HCT116 (cell line): ENCODE results near the gene NPW. TPM values are rescaled to one million over a fixed set of nuclear protein-coding genes. Genes with fewer than 3 reads are reported as not detected.

Experiments used
- ATAC-seq: fragments of 200-7000 bp; cut with Tn5 transposase; 2 replicates; pipeline ENCODE4 v1.9.1; 2020; ENCODE audit warnings: mild to moderate bottlenecking, moderate library complexity
- BruUV-seq: library from RNA; stranded (reverse); fragments of 400-500 nt; replicated peaks from 2 replicates; lab custom pipeline; 2021; lab: Mats Ljungman, UMichigan
- CTCF ChIA-PET: fragments of 300-600 bp; sonication (Branson Sonifier 250); formaldehyde crosslinking; loops from one replicate; lab custom pipeline; 2021; ENCODE audit warnings: antibody characterized with exemption; lab: Charles Lee
- POLR2A ChIA-PET: fragments of 300-600, 350-600 bp; sonication (Branson Sonifier 250); formaldehyde crosslinking; loops from one replicate; lab custom pipeline; 2021; ENCODE audit warnings: antibody characterized with exemption; lab: Charles Lee
- RAD21 ChIA-PET, 2 experiments: fragments of 300-600 bp; sonication (Branson Sonifier 250); formaldehyde crosslinking; loops; one replicate each; lab custom pipeline; 2023; ENCODE audit warnings: low total read pairs in 2 of 2; ENCODE audit not compliant: uncharacterized antibody in 2 of 2, unreplicated experiment in 2 of 2, low non-redundant PET in 1 of 2; lab: Charles Lee
- DNase-seq: peaks from one replicate; pipeline ENCODE4 v3.0.0-alpha.2; 2010; ENCODE audit warnings: low read depth, low spot score
- H2AFZ ChIP-seq: fragments of 200-600 bp; shearing (Covaris generic), sonication (generic); 2 replicates; pipeline ENCODE4 v1.6.1; 2017; ENCODE audit warnings: low read depth, mixed run types, mixed read lengths, antibody characterized with exemption, low read length; ENCODE audit not compliant: poor library complexity, severe bottlenecking
- H3K27ac ChIP-seq: 2 replicates; pipeline ENCODE4 v1.5.1; 2012; ENCODE audit warnings: low read depth, low read length
- H3K27me3 ChIP-seq: fragments of 200-600 bp; sonication (generic); 2 replicates; pipeline ENCODE4 v1.6.1; 2016; ENCODE audit warnings: mixed run types, low read length, mixed read lengths; ENCODE audit not compliant: insufficient read depth
- H3K36me3 ChIP-seq, 2 experiments: fragments of 200-500 bp in 1 of 2; fragments of 200-600 bp in 1 of 2; sonication (Bioruptor generic) in 1 of 2; sonication (generic) in 1 of 2; 2 replicates each; pipeline versions ENCODE4 v1.5.1 to v1.6.1; 2014 to 2016; ENCODE audit warnings: low read length in 2 of 2, inconsistent platforms in 1 of 2, mixed read lengths in 1 of 2, mixed run types in 1 of 2; ENCODE audit not compliant: insufficient read depth in 2 of 2, control insufficient read depth in 1 of 2
- H3K4me1 ChIP-seq, 2 experiments: fragments of 200-600 bp in 1 of 2; sonication (generic) in 1 of 2; 2 replicates each; pipeline versions ENCODE4 v1.5.1 to v1.6.1; 2012 to 2017; ENCODE audit warnings: low read length in 2 of 2, inconsistent platforms in 1 of 2, mild to moderate bottlenecking in 1 of 2, mixed read lengths in 1 of 2, mixed run types in 1 of 2, moderate library complexity in 1 of 2; ENCODE audit not compliant: insufficient read depth in 2 of 2, control insufficient read depth in 1 of 2
- H3K4me2 ChIP-seq: fragments of 200-600 bp; sonication (generic); 2 replicates; pipeline ENCODE4 v1.6.1; 2017; ENCODE audit warnings: mixed run types, low read length, mixed read lengths
- H3K4me3 ChIP-seq, 2 experiments: fragments of 200-600 bp in 1 of 2; sonication (generic) in 1 of 2; replicated peaks in 1 of 2; 2 replicates each; pipeline ENCODE4 v1.5.1; 2011 to 2016; ENCODE audit warnings: low read length in 2 of 2, control low read depth in 1 of 2, low read depth in 1 of 2, mild to moderate bottlenecking in 1 of 2, mixed read lengths in 1 of 2, mixed run types in 1 of 2
- H3K79me2 ChIP-seq: fragments of 200-600 bp; sonication (generic); 2 replicates; pipeline ENCODE4 v1.6.1; 2017; ENCODE audit warnings: mild to moderate bottlenecking, mixed run types, low read length, moderate library complexity, mixed read lengths; ENCODE audit not compliant: insufficient read depth
- H3K9ac ChIP-seq: fragments of 200-600 bp; sonication (generic); 2 replicates; pipeline ENCODE4 v1.6.1; 2016; ENCODE audit warnings: low read length, mixed read lengths
- H3K9me2 ChIP-seq: fragments of 200-600 bp; sonication (generic), shearing (Covaris generic); 2 replicates; pipeline ENCODE4 v1.6.1; 2017; ENCODE audit warnings: mixed run types, mild to moderate bottlenecking, moderate library complexity; ENCODE audit not compliant: insufficient read depth
- H3K9me3 ChIP-seq, 2 experiments: fragments of 200-500 bp in 1 of 2; fragments of 200-600 bp in 1 of 2; sonication (Bioruptor generic) in 1 of 2; sonication (generic) in 1 of 2; 2 replicates each; pipeline ENCODE4 v1.6.1; 2014 to 2017; ENCODE audit warnings: low read length in 2 of 2, mixed read lengths in 2 of 2, inconsistent platforms in 1 of 2, low read depth in 1 of 2, mild to moderate bottlenecking in 1 of 2, mixed run types in 1 of 2, moderate library complexity in 1 of 2; ENCODE audit not compliant: control insufficient read depth in 1 of 2, insufficient read depth in 1 of 2
- H4K20me1 ChIP-seq: fragments of 200-600 bp; sonication (generic), shearing (Covaris generic); 2 replicates; pipeline ENCODE4 v1.6.1; 2017; ENCODE audit warnings: mixed run types, mild to moderate bottlenecking, moderate library complexity; ENCODE audit not compliant: insufficient read depth
- ATF3 ChIP-seq: IDR thresholded peaks from 2 replicates; pipeline ENCODE4 v1.6.1; 2012
- CBX3 ChIP-seq: IDR thresholded peaks from 2 replicates; pipeline ENCODE4 v1.6.1; 2012; ENCODE audit warnings: low read depth
- CEBPB ChIP-seq: IDR thresholded peaks from 2 replicates; pipeline ENCODE4 v1.6.1; 2012; ENCODE audit warnings: low read depth
- ELF1 ChIP-seq: IDR thresholded peaks from 2 replicates; pipeline ENCODE4 v1.6.1; 2012; ENCODE audit warnings: low read depth, borderline replicate concordance
- EZH2phosphoT487 ChIP-seq: fragments of 200-600 bp; IDR thresholded peaks from 2 replicates; pipeline ENCODE4 v1.6.1; 2018; ENCODE audit warnings: antibody characterized with exemption, borderline replicate concordance
- POLR2AphosphoS5 ChIP-seq: IDR thresholded peaks from 2 replicates; pipeline ENCODE4 v1.6.1; 2011; ENCODE audit warnings: mild to moderate bottlenecking, low read depth, low read length, moderate library complexity
- RAD21 ChIP-seq: IDR thresholded peaks from 2 replicates; pipeline ENCODE4 v1.6.1; 2012; ENCODE audit warnings: low read depth, mild to moderate bottlenecking
- REST ChIP-seq: IDR thresholded peaks from 2 replicates; pipeline ENCODE4 v1.6.1; 2012; ENCODE audit warnings: low read depth
- SIN3A ChIP-seq: IDR thresholded peaks from 2 replicates; pipeline ENCODE4 v1.6.1; 2012; ENCODE audit warnings: low read depth
- SP1 ChIP-seq: IDR thresholded peaks from 2 replicates; pipeline ENCODE4 v1.6.1; 2012; ENCODE audit warnings: low read depth
- SRF ChIP-seq: IDR thresholded peaks from 2 replicates; pipeline ENCODE4 v1.6.1; 2012; ENCODE audit warnings: low read depth
- TCF7L2 ChIP-seq: IDR thresholded peaks from 2 replicates; pipeline ENCODE4 v1.7.0; 2011; ENCODE audit warnings: borderline replicate concordance, inconsistent platforms; ENCODE audit not compliant: insufficient read depth, insufficient read length; ENCODE audit errors: extremely low read depth
- ZFX ChIP-seq: fragments of 450-650 bp; IDR thresholded peaks from 2 replicates; pipeline ENCODE4 v1.6.1; 2017
- intact Hi-C: fragments of 100-400 bp; cut with micrococcal nuclease; formaldehyde crosslinking; loops from 2 replicates; pipeline ENCODE4 v1.10.0; 2022
- total RNA-seq: library from RNA; stranded (reverse); gene quantifications from one replicate; pipeline ENCODE4 v1.2.1, GENCODE V29; 2021; ENCODE audit not compliant: unreplicated experiment

NPW gene
- total RNA-seq, 1 experiment from 2014 or later = 226 TPM

- ATAC-seq = no peak
- peaks cover 5% of the 10 kb centered on the region; the same call in 1 of the 2 replicates for H4K20me1 ChIP-seq
- no peaks in the 10 kb centered on the region for H3K9me2 ChIP-seq
- H3K27me3 ChIP-seq = no peaks in the 10 kb centered on the region
- no TSS peak for BruUV-seq
- no peak overlapping the region for H3K9ac ChIP-seq
- no peaks in the 10 kb centered on the region for H3K9me3 ChIP-seq
- no peaks in the 10 kb centered on the region for H3K36me3 ChIP-seq
- ChIA-PET CTCF (interaction anchor here (1.2 to 1.3 kb wide), 2 partner anchors 9 to 10 kb away, joined by 4 to 5 read pairs; no protein-coding TSS in a partner anchor), POLR2A (no interaction called here), RAD21 (no interaction called here)
- intact Hi-C loops = no loop called here
- H3K27ac ChIP-seq = no peak overlapping the region
- H3K4me3 ChIP-seq = no peak overlapping the region
- no peak for TF ChIP-seq POLR2AphosphoS5
- no peak for TF ChIP-seq TCF7L2
- no peak for TF ChIP-seq CEBPB
- TF ChIP-seq ELF1 = no peak
- TF ChIP-seq ZFX = no peak
- no peak for TF ChIP-seq EZH2phosphoT487
- no peak for TF ChIP-seq SIN3A
- TF ChIP-seq CBX3 = no peak
- TF ChIP-seq REST = no peak
- TF ChIP-seq RAD21 = no peak
- TF ChIP-seq SRF = no peak
- TF ChIP-seq SP1 = no peak
- no peak for TF ChIP-seq ATF3
- peaks cover 19% of the 10 kb centered on the region for H3K79me2 ChIP-seq
- no peak for DNase-seq
- H2AFZ ChIP-seq = no peak overlapping the region
- H3K4me1 ChIP-seq = peaks cover 18 to 35% of the 10 kb centered on the region in 2 experiments
- no peak overlapping the region for H3K4me2 ChIP-seq
Measured at GRCh38 chr16:2013527-2013926, 6.1 kb upstream of the NPW start.
